ENCODE results near the gene FAM107A. TPM values are rescaled to one million over a fixed set of nuclear protein-coding genes. Genes with fewer than 3 reads are reported as not detected.

FAM107A gene
- total and polyA plus RNA-seq, 9 of the 15 experiments (the other 6 are each of a cell fraction or from before 2014, with no cell fraction given), result 0.07 TPM; not detected in 8

DNA sequence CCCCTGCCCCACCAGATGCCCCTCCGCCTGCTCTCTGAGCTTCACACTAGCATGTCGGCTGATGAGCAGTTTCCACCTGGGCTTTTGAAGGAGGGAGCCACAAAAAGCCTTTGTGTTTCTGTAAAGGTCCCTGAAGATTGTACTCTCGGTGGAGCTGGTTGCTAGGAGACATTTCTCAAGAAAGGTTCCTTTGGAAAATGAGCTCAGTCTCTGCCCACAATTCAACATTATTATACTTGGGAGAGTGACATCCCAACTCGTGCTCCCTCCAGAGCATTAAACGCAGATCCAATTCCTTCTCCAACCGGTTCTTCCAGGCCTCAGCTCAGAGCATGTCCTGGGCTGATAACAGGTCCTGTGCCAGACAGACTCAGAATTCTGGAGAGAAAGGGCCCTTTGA, 26.8 kb upstream of the FAM107A start:
- FAIRE-seq, result no peak
- Histone ChIP-seq H3K4me3 (no peak overlapping the region), H2AFZ (ENCODE audit: low read depth, low read length) (no peak overlapping the region), H3K9me3 (replicated peaks; ENCODE audit: control insufficient read depth, insufficient read depth, low read depth, low read length) (no peaks in the 10 kb centered on the region), H3K9me1 (ENCODE audit: control insufficient read depth, insufficient read depth, low read length) (no peaks in the 10 kb centered on the region), H3K4me2 (ENCODE audit: insufficient read depth, low read length) (no peak overlapping the region), H3K79me2 (ENCODE audit: control insufficient read depth, insufficient read depth, low read length) (no peaks in the 10 kb centered on the region), H3K27me3 (ENCODE audit: control insufficient read depth in 2 of 2, insufficient read depth in 2 of 2, low read length in 2 of 2) (peaks cover 3 to 11% of the 10 kb centered on the region in 2 experiments; a peak in 3 of 5 replicates), H3K4me1 (replicated peaks in 1 of 2; ENCODE audit: control insufficient read depth in 2 of 2, insufficient read depth in 2 of 2, low read length in 2 of 2) (no peaks in the 10 kb centered on the region), H4K20me1 (replicated peaks; ENCODE audit: control insufficient read depth, insufficient read depth, low read length) (no peaks in the 10 kb centered on the region), H3K9ac (ENCODE audit: insufficient read depth in 1 of 2, low read depth in 2 of 2, low read length in 2 of 2) (no peak overlapping the region), H3K27ac (ENCODE audit: extremely low read depth, low read depth, low read length) (no peak overlapping the region), H3K36me3 (ENCODE audit: control insufficient read depth, insufficient read depth, low read length) (no peaks in the 10 kb centered on the region)
- in situ Hi-C loops (cut with MboI) (no loop called here), intact Hi-C loops (cut with micrococcal nuclease) (no loop called here)
- DNase-seq (ENCODE audit: extremely low read depth in 1 of 4, low spot score in 3 of 4), result no peak
- CTCF ChIA-PET (ENCODE audit: low intra/inter-chr PET ratio), result no interaction called here
- no peak for ATAC-seq
- 0% methylated on average over 6 of the region's 6 CpGs for WGBS (ENCODE audit: insufficient coverage, low coverage, missing lambda C conversion rate)
- BruUV-seq (replicated peaks), result no TSS peak
- POLR2A ChIA-PET, result interaction anchor here (0.7 kb wide), 1 partner anchor 11 kb away, joined by 3 read pairs; no protein-coding TSS in a partner anchor
- TF ChIP-seq TEAD1 (CRISPR knock-in tag; IDR thresholded peaks at IDR 0.05) (no peak), ARID1B (IDR thresholded peaks at IDR 0.05) (no peak), NR3C1 (CRISPR knock-in tag; IDR thresholded peaks at IDR 0.05) (no peak), RBM22 (IDR thresholded peaks at IDR 0.05; ENCODE audit: low read depth, low read length, poor library complexity, severe bottlenecking) (no peak), ZNF436 (CRISPR knock-in tag; IDR thresholded peaks at IDR 0.05) (no peak), SLC30A9 (CRISPR knock-in tag; IDR thresholded peaks at IDR 0.05) (no peak), MTA3 (IDR thresholded peaks at IDR 0.05; ENCODE audit: borderline replicate concordance) (no peak), HMG20B (CRISPR knock-in tag; IDR thresholded peaks at IDR 0.05) (no peak), SPI1 (IDR thresholded peaks at IDR 0.05; ENCODE audit: borderline replicate concordance, low read depth, low read length) (no peak), NCOA1 (IDR thresholded peaks at IDR 0.05; ENCODE audit: low read depth) (no peak), ZNF197 (CRISPR knock-in tag; IDR thresholded peaks at IDR 0.05; ENCODE audit: low read depth) (no peak), MTA2 (IDR thresholded peaks at IDR 0.05; ENCODE audit: low read depth) (no peak), MEF2D (tag; conservative IDR thresholded peaks at IDR 0.05; ENCODE audit: low read depth) (no peak), TFAM (CRISPR knock-in tag; conservative IDR thresholded peaks at IDR 0.05) (no peak)
- TF ChIP-seq, protein P1, sequence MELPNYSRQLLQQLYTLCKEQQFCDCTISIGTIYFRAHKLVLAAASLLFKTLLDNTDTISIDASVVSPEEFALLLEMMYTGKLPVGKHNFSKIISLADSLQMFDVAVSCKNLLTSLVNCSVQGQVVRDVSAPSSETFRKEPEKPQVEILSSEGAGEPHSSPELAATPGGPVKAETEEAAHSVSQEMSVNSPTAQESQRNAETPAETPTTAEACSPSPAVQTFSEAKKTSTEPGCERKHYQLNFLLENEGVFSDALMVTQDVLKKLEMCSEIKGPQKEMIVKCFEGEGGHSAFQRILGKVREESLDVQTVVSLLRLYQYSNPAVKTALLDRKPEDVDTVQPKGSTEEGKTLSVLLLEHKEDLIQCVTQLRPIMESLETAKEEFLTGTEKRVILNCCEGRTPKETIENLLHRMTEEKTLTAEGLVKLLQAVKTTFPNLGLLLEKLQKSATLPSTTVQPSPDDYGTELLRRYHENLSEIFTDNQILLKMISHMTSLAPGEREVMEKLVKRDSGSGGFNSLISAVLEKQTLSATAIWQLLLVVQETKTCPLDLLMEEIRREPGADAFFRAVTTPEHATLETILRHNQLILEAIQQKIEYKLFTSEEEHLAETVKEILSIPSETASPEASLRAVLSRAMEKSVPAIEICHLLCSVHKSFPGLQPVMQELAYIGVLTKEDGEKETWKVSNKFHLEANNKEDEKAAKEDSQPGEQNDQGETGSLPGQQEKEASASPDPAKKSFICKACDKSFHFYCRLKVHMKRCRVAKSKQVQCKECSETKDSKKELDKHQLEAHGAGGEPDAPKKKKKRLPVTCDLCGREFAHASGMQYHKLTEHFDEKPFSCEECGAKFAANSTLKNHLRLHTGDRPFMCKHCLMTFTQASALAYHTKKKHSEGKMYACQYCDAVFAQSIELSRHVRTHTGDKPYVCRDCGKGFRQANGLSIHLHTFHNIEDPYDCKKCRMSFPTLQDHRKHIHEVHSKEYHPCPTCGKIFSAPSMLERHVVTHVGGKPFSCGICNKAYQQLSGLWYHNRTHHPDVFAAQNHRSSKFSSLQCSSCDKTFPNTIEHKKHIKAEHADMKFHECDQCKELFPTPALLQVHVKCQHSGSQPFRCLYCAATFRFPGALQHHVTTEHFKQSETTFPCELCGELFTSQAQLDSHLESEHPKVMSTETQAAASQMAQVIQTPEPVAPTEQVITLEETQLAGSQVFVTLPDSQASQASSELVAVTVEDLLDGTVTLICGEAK (IDR thresholded peaks at IDR 0.05), result no peak
- TF ChIP-seq, protein P1 (CRISPR knock-in tag; IDR thresholded peaks at IDR 0.05), result no peak
